Activated naive CD4-positive, alpha-beta T cell treated with anti-CD3 and anti-CD28 coated beads, Interleukin-2, amount 50 U/mL, for 72 hours (primary cell): ENCODE data around the gene DBNDD2. TPM values are rescaled to one million over a fixed set of nuclear protein-coding genes. Genes with fewer than 3 reads are reported as not detected.

Experiments
- ATAC-seq, 2 donors: fragments of 150-1000 bp; cut with Tn5 transposase; 2 replicates each; pipeline ENCODE4 v1.10.0; 2021; ENCODE audit warnings: mild to moderate bottlenecking in 2 of 2, moderate library complexity in 2 of 2
- DNase-seq, 2 donors: peaks; one replicate each; pipeline ENCODE4 v3.0.0; 2021 to 2022; ENCODE audit warnings: low spot score in 2 of 2
- H3K27ac Mint-ChIP-seq, 2 donors: one replicate each; pipeline ENCODE4 v1.8.0; 2022; ENCODE audit warnings: mild to moderate bottlenecking in 2 of 2, mixed read lengths in 2 of 2
- H3K36me3 Mint-ChIP-seq, 2 donors: one replicate each; pipeline ENCODE4 v1.8.0; 2022; ENCODE audit warnings: mixed read lengths in 2 of 2
- H3K9me3 Mint-ChIP-seq, 2 donors: one replicate each; pipeline ENCODE4 v1.8.0; 2022; ENCODE audit warnings: mixed read lengths in 2 of 2
- total RNA-seq, 2 donors: library from RNA; stranded (reverse); gene quantifications; one replicate each; pipeline ENCODE4 v1.2.3, GENCODE V29; 2022

DBNDD2 gene
- total RNA-seq, 2 donors from 2014 or later = 22.7 to 50.9 TPM

DNA sequence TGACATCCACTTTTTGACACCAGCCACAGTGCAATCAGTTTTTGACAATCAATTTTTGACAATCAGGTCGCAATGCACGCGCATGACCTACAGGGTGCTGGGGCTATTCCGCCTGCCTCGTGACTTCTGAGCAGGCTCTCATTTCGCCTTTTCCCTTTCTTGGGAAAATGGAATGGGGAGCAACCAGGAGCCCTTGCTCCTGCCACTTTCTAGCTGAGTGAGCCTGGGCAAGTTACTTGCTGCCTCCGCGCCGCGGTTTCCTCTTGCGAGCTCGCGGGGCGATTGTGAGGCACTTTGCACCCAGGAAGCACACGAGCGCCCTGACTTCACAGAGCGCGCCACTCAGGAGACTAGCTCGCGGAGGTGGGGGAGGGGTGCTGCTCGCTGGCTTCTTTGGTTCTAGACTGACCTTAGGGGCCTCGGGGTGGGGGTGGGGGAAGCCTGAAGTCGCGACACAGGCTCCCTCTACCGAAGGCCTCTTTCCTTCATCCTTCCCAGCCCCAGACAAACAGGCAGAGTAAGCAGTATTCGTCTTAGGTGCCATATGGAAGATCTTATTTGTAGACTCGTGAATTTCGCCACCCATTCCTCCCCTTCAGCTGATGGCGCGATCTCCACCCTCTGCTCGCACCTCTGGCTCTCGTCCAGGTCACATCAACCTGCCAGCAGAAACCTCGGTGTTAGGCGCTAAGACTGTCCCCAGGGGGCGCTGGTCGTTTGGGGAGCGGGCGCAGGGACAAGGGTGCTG, 34.6 kb upstream of the DBNDD2 start:
- ATAC-seq (peak; percentile 91 to 92), DNase-seq (peak; percentile 85 to 96)
- Mint-ChIP-seq H3K9me3 (no peaks in the 10 kb centered on the region), H3K27ac (peak overlapping the region; percentile 69 to 85), H3K36me3 (no peaks in the 10 kb centered on the region)

DNA sequence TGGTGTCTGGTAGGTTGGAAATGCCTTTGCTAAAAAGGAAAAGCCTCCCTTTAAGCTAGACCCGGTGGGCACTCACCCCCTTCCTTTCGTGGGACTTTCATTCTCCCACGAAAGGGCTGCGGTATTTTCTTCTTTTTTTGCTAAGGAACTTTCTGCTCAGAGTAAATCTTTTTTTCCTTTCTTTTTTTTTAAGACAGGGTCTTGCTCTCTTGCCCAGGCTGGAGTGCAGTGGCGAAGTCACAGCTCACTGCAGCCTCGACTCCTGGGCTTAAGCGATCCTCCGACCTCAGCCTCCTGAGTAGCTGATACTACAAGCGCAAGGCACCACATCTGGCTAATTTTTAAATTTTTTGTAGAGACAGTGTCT, 34.0 kb upstream of the DBNDD2 start:
- no peak for ATAC-seq
- no peaks in the 10 kb centered on the region for H3K9me3 Mint-ChIP-seq
- DNase-seq = no peak
- H3K27ac Mint-ChIP-seq = peak overlapping the region; percentile 7 to 85
- no peaks in the 10 kb centered on the region for H3K36me3 Mint-ChIP-seq

DNA sequence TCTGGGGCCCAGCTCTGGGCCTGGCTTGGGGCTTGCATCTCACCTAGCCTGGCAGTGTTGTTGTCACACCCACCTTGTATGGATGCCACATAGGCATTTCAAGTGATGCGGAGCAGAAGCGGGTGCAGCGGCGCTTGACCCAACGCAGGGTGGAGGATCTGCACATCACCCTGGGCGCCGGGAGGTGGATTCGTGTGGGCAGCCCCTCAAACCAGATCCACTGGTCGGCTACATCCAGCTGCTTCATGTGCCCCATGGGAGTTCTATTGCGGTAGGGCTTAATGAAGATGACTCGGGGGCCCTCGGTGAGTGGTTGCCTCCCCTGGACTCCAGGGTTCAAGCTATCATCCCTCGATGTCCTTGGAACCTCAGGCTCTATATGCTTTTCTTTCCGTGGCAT, 33.1 kb upstream of the DBNDD2 start:
- DNase-seq = no peak
- ATAC-seq = no peak
- H3K9me3 Mint-ChIP-seq = no peaks in the 10 kb centered on the region
- no peaks in the 10 kb centered on the region for H3K36me3 Mint-ChIP-seq
- H3K27ac Mint-ChIP-seq = peak overlapping the region in 1 of 2 donors; percentile 85

DNA sequence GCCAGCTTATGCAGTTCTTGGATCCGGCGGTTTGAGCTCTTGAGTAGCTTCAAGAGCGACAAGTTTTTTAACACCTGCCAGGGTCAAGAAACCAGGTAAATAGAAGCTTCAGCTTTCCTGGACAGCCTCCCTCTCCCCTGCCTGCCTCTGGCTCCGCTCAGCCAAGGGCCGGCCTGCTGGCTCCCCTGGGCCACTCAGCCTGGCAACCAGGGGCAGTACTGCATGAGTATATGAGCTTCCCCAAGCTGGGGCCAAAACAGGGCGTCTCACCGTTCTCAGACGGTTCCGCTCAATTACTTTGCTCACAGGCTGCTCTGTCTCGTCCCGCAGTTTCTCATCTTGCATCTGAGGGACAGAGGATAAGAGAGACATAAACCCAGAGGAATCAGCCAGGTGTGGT, 30.8 kb upstream of the DBNDD2 start:
- peak overlapping the region in 1 of 2 donors; percentile 47 for H3K27ac Mint-ChIP-seq
- no peaks in the 10 kb centered on the region for H3K9me3 Mint-ChIP-seq
- no peak for ATAC-seq
- DNase-seq = no peak
- H3K36me3 Mint-ChIP-seq = no peaks in the 10 kb centered on the region

DNA sequence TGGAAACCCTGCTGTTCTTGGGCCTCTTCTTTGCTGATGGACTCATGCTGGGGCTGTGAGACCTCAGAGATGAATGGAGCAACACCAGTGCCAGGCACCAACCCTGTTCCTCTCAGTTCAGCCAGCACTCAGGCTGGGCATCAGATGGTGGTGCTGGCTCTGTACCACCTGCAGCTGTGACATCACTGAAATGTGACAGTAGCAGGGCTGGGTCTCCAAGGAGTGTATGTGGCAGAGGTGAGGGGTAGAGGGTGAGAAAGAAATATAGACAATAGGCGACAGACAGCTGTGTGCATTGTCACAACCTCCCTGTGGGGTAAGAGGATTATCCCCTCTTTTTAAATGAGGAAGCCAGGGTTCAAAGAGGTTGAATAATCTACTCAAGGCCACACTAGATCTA, 29.9 kb upstream of the DBNDD2 start, which contains the start of gene TP53TG5:
TP53TG5 (minus strand) TSS at position 135 of the 400 bp plus-strand sequence; CDS start at position 46, 89 bp downstream.
- no peaks in the 10 kb centered on the region for H3K9me3 Mint-ChIP-seq
- no peak for ATAC-seq
- H3K27ac Mint-ChIP-seq = peak within 1 kb of the TSS in 1 of 2 donors; percentile 47
- DNase-seq = no peak
- H3K36me3 Mint-ChIP-seq = no peaks in the 10 kb centered on the region

DNA sequence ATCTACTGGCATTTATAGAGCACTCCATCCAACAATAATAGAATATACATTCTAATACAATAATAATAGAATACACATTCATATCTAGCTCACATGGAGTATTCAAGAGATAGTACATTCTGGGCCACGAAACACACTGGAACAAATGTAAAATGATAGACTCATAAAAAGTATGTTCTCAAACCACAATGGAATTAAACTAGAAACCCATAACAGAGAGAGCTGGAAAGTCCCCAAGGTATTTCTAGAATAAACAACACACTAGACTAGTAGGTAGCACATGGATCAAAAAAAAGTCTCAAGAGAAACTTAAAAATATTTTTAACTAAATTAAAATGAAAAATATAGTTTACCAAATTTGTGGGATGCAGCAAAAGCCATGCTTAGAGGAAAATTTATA, 20.8 kb upstream of the DBNDD2 start:
- peak in 1 of 2 donors; percentile 32 for ATAC-seq
- H3K36me3 Mint-ChIP-seq = peaks cover 5 to 12% of the 10 kb centered on the region in 2 donors
- no peak for DNase-seq
- H3K9me3 Mint-ChIP-seq = peaks cover 0 to 9% of the 10 kb centered on the region in 2 donors
- no peak overlapping the region for H3K27ac Mint-ChIP-seq

DNA sequence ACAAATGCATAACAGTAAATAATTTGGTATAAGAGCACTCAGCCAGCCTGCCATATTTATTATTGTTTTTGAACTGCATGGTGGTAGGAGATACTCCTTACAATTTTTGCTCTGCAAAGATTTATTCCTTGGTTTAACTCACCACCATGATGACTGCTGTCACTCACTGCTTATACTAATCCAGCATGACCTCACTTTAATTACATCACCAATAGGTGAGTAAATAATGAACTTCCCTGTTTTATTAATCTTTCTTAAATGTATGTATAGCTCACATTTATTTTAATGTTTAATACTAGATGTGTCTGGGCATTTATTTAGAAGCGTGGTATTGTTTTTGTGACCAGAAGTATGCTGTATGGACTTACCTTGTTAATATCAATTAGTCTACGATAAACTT, 17.2 kb upstream of the DBNDD2 start:
- no peak for DNase-seq

DNA sequence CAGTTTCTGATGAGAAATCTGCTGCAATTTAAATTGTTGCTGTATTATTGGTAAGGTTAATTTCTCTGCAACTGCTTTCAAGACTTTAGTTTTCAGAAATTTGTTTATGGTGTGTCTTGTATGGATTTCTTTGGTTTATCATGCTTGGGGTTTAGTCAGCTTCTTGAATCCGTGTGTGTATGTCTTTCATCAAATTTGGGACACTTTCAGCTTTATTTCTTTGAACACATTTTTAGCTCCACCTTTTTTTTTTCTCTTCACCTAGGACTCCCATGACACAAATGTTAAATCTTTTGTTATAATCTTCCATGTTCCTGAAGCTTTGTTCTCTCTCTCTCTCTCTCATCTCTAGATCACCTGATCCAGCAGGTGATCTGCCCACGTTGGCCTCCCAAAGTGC, 16.5 kb upstream of the DBNDD2 start:
- peaks cover 0 to 9% of the 10 kb centered on the region in 2 donors for H3K9me3 Mint-ChIP-seq
- ATAC-seq (no peak), DNase-seq (no peak)
- no peak overlapping the region for H3K27ac Mint-ChIP-seq
- peaks cover 11 to 18% of the 10 kb centered on the region in 2 donors for H3K36me3 Mint-ChIP-seq

More for the DNA sequence above, 17.2 kb upstream of the DBNDD2 start:
- ATAC-seq = no peak
- H3K36me3 Mint-ChIP-seq = peaks cover 10 to 16% of the 10 kb centered on the region in 2 donors
- no peak overlapping the region for H3K27ac Mint-ChIP-seq
- peaks cover 0 to 9% of the 10 kb centered on the region in 2 donors for H3K9me3 Mint-ChIP-seq

DNA sequence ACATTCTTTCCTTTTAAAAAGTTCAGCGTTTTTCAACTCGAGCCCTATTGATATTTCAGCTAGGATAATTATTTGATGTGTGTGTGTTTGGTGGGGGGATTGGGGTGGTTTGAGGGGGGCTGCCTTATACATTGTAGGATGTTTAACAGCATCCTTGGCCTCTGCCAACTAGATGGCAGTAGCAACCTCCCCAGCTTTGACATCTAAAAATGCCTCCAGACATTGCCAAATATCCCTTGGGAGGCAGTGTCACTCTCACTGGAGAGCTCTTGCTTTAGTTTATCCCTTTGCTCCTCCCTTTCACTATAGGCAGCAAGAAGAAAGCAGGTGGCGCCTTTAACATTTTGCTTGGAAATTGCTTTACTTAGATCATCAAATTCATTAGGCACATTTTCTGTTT, 15.4 kb upstream of the DBNDD2 start:
- peaks cover 0 to 4% of the 10 kb centered on the region in 2 donors for H3K9me3 Mint-ChIP-seq
- ATAC-seq (no peak), DNase-seq (no peak)
- no peak overlapping the region for H3K27ac Mint-ChIP-seq
- peaks cover 6 to 11% of the 10 kb centered on the region in 2 donors for H3K36me3 Mint-ChIP-seq

DNA sequence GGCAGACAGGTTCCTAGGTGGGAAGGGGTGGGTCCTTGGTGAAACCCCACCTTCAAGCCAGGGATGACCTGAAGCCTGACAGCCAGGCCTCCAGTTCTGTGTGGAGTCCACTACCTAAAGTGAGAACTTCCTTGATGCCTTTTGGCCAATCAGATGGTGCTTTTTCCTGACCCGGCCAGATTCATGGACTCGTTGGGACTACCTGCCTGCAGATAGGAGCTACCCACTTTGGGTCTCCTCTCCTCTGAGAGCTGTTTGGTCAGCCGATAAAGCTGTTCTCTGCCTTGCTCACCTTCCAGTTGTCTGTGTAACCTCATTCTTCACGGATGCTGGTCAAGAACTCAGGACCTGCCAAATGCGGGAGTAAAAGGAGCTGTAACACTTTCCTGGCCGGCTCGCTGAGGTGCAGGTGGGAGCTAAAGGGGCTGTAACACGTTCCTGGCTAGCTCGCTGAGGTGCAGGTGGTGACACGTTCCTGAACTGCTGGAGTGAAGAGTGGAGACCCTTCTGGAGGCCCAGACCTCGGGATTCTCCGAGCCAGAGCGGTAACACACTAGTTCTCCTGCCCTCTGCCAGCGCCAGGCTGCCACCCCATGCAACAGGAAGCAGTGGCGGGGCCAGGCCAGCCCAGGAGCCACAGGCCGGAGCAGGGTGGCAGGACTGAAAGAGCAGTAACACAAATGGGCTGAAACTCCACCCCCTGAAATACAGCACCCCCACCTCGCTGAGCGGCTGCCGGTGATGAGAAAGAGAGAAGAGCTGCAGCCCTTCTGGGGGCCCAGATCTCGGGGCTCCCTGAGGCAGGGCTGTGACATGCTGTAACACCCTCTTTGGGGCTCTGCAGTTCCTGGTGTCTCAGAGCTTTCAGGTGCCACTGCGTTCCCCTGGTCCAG, 13.6 kb upstream of the DBNDD2 start:
- no peak for DNase-seq
- ATAC-seq = no peak
- no peak overlapping the region for H3K27ac Mint-ChIP-seq
- peaks cover 3 to 4% of the 10 kb centered on the region in 2 donors for H3K9me3 Mint-ChIP-seq
- peaks cover 9 to 11% of the 10 kb centered on the region in 2 donors for H3K36me3 Mint-ChIP-seq

DNA sequence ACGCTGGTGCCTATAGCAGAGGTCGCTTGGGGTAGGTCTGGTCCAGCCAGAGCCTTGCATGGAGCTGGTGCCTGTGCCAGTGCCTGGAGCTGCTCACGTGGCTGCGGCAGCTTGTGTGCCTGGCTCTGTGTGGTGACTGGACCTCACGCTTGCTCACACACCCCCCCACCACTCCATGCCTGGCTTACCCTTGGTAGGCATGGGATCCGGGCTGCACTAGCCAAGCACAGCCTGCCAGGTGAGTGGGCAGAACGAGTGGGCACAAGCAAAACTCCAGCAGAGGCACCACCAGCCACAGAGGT, 13.0 kb upstream of the DBNDD2 start:
- Mint-ChIP-seq H3K9me3 (peaks cover 9 to 10% of the 10 kb centered on the region in 2 donors), H3K36me3 (peaks cover 15 to 17% of the 10 kb centered on the region in 2 donors), H3K27ac (no peak overlapping the region)
- DNase-seq (no peak), ATAC-seq (no peak)

DNA sequence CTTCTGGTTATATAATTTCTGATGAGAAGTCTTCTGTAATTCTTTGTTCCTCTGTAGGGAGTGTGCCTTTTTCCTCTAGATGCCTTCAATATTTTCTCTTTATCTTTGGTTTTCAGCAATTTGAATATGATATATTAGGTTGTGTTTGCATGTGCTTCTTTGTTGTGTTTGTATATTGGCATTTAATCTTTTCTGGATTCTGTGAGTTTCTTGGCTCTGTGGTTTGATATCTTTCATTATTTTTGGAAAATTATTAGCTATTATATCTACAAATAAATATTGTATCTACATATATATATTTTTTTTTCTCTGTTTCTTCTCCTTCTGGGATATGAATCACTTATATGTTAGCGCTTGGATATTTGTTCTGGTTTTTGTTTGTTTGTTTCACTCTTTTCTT, 9.1 kb upstream of the DBNDD2 start:
- no peak overlapping the region for H3K27ac Mint-ChIP-seq
- peaks cover 15 to 22% of the 10 kb centered on the region in 2 donors for H3K9me3 Mint-ChIP-seq
- no peak for DNase-seq
- H3K36me3 Mint-ChIP-seq = peaks cover 44 to 52% of the 10 kb centered on the region in 2 donors
- no peak for ATAC-seq

DNA sequence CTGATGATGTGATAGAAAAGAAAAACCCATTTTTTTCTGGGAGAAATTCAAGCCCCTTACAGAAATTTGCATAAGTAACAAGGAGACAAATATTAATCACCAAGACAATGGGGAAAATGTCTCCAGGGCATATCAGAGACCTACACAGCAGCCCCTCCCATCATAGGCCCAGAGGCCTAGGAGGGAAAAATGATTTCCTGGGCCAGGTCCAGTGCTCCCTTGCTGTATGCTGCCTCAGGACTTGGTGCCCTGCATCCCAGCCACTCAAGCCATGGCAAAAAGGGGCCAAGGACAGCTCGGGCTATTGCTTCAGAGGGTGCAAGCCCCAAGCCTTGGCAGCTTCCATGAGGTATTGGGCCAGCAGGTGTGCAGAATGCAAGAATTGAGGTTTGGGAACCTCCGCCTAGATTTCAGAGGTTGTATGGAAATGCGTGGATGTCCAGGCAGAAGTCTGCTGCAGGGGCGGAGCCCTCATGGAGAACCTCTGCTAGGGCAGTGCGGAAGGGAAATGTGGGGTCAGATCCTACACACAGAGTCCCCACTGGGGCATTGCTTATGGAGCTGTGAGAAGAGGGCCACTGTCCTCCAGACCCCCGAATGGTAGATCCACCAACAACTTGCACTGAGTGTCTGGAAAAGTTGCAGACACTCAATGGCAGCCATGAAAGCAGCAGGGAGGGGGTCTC, 7.6 kb upstream of the DBNDD2 start:
- ATAC-seq (no peak), DNase-seq (no peak)
- Mint-ChIP-seq H3K36me3 (peaks cover 43 to 52% of the 10 kb centered on the region in 2 donors), H3K9me3 (peaks cover 15 to 22% of the 10 kb centered on the region in 2 donors), H3K27ac (no peak overlapping the region)

DNA sequence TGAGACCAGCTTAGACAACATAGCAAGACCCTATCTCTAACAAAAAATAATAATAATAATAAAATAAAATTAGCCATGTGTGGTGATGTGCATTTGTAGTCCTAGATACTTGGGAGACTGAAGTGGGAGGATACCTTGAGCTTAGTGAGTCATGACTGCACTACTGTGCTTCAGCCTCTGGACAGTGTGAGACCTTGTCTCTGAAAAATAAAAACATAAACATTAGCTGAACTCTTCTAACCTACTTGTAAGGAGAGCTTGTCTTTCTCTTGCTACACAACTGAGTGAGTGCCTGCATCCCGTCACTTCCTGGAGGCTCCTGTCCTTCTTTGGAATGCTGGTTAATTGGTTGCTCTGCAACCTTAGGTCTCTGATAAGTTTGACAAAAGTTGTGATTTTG, 5.1 kb upstream of the DBNDD2 start:
- DNase-seq (no peak), ATAC-seq (no peak)
- no peak overlapping the region for H3K27ac Mint-ChIP-seq

DNA sequence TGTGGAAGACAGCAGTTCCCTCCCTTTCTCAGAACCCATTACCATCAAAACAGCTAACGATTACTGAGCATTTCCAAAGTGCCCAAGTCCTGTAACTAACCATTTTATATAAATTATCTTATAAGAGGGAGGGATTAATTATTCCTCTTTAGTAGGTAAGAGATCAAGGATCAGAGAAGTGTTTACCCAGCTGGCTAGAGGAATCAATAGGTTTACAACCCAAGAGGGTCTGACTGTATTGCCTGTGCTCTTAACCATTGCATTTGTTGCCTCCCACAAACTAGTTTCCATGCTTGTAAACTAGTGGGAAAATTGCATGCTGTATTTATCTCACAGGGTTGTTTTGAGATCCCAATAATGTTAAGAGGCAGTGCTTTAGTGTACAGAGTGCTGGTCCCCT, 3.7 kb upstream of the DBNDD2 start:
- H3K27ac Mint-ChIP-seq = no peak overlapping the region
- DNase-seq (no peak), ATAC-seq (no peak)
- peaks cover 12 to 18% of the 10 kb centered on the region in 2 donors for H3K9me3 Mint-ChIP-seq
- peaks cover 35 to 41% of the 10 kb centered on the region in 2 donors for H3K36me3 Mint-ChIP-seq

More for the DNA sequence above, 5.1 kb upstream of the DBNDD2 start:
- Mint-ChIP-seq H3K36me3 (peaks cover 38 to 46% of the 10 kb centered on the region in 2 donors), H3K9me3 (peaks cover 15 to 22% of the 10 kb centered on the region in 2 donors)

DNA sequence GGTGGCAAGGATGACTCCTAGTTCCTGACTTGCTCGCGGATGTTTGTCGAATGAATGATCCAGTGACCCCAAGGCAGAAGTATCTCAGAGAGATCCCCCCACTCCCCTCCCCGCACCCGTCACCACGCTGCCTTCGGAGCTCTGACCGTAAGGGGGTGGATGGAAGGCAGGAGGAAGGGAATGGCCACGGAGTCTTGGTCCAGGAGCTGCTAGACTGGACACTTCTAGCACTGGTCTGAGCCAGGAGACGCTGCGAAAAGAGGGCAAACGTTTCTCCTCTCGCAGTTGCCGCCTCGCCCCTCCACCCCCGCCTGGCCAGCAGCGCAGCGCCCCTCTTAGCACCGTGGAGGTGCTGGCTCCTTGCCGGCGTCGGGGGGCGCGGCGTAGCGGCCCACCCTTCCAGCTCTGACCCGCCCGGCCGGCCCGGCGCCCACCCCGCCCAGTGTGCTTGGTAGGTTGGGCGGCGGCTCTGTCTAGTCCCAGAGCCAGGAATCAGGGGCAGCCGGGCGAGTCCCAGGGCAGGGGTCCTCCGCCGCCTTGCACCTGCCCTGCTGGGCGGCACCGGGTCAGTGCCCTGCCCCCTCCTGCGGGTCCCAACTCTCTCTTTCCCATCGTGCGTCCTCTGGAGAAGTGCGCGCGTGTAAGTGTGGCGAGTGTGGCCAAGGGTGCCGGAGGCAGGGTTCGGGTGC, 2.4 kb upstream of the DBNDD2 start:
- peaks cover under 1 to 11% of the 10 kb centered on the region in 2 donors for H3K9me3 Mint-ChIP-seq
- DNase-seq = no peak
- H3K27ac Mint-ChIP-seq = peak overlapping the region in 1 of 2 donors; percentile 44
- ATAC-seq = peak; percentile 34 to 60
- peaks cover 22 to 28% of the 10 kb centered on the region in 2 donors for H3K36me3 Mint-ChIP-seq
